Hematopoietic multipotent progenitor cell treated with erythropoietin and hydrocortisone succinate and interleukin-3 and kit ligand, for 15 days (in vitro differentiated cells): ENCODE data around the gene API5.
A peak's percentile ranks its signal among the peaks of the same experiment; 100 is the strongest.

Source experiments
- DNase-seq: peaks from one replicate; pipeline ENCODE4 v3.0.0-alpha.2; 2015; ENCODE audit warnings: low spot score

API5 gene

GRCh38 chr11:43359422-43359818 lies 47.6 kb downstream of the API5 start:
- peak; percentile 36 for DNase-seq

GRCh38 chr11:43360361-43361032 lies 48.7 kb downstream of the API5 start:
- peak; percentile 69 for DNase-seq

- DNase-seq, result peak; percentile 77
Measured at GRCh38 chr11:43366677-43367076, 54.9 kb downstream of the API5 start.

GRCh38 chr11:43367382-43368178 lies 55.8 kb downstream of the API5 start:
- peak; percentile 24 for DNase-seq

GRCh38 chr11:43376065-43376464 lies 64.3 kb downstream of the API5 start:
- DNase-seq, result no peak

GRCh38 chr11:43376594-43376993 lies 64.8 kb downstream of the API5 start:
- no peak for DNase-seq

- DNase-seq, result no peak
Measured at GRCh38 chr11:43377389-43377788, 65.6 kb downstream of the API5 start.

- no peak for DNase-seq
Measured at GRCh38 chr11:43378897-43379296, 67.1 kb downstream of the API5 start.

GRCh38 chr11:43381802-43382201 lies 70.0 kb downstream of the API5 start:
- DNase-seq, result no peak

- no peak for DNase-seq
Measured at GRCh38 chr11:43382614-43383013, 70.8 kb downstream of the API5 start.

- no peak for DNase-seq
Measured at GRCh38 chr11:43384393-43384792, 72.6 kb downstream of the API5 start.

- no peak for DNase-seq
Measured at GRCh38 chr11:43392713-43393112, 80.9 kb downstream of the API5 start.

- peak; percentile 45 for DNase-seq
Measured at GRCh38 chr11:43393765-43394355, 82.1 kb downstream of the API5 start.
